Keratinocyte (primary cell): ENCODE results near the gene PHETA1. TPM values are rescaled to one million over a fixed set of nuclear protein-coding genes. Genes with fewer than 3 reads are reported as not detected.

Experiments used
- DNase-seq: peaks from one replicate; pipeline ENCODE4 v3.0.0-alpha.2; 2011; ENCODE audit warnings: low read depth, missing footprints, low spot score
- FAIRE-seq: peaks from 2 replicates; lab custom pipeline; 2011; peaks lifted over from hg19 to GRCh38; lab: Jason Lieb, UNC
- H2AFZ ChIP-seq: 2 replicates; pipeline ENCODE4 v1.6.0; 2012; ENCODE audit warnings: low read length, control low read depth, inconsistent platforms; ENCODE audit not compliant: control insufficient read depth
- H3K27ac ChIP-seq: 2 replicates; pipeline ENCODE4 v1.5.1; 2011; ENCODE audit warnings: low read length; ENCODE audit not compliant: control insufficient read depth, insufficient read depth
- H3K27me3 ChIP-seq: 3 replicates; pipeline ENCODE4 v1.6.0; 2011; ENCODE audit warnings: low read length; ENCODE audit not compliant: control insufficient read depth, insufficient read depth; ENCODE audit errors: extremely low read depth
- H3K36me3 ChIP-seq, 2 experiments: 2 replicates in 1 of 2; 3 replicates in 1 of 2; pipeline ENCODE4 v1.5.1; 2011; ENCODE audit warnings: low read length in 2 of 2, mild to moderate bottlenecking in 1 of 2; ENCODE audit not compliant: control insufficient read depth in 2 of 2, insufficient read depth in 2 of 2; ENCODE audit errors: extremely low read depth in 1 of 2
- H3K4me1 ChIP-seq: 3 replicates; pipeline ENCODE4 v1.5.1; 2011; ENCODE audit warnings: low read length; ENCODE audit not compliant: control insufficient read depth, insufficient read depth; ENCODE audit errors: extremely low read depth
- H3K4me2 ChIP-seq: 3 replicates; pipeline ENCODE4 v1.6.0; 2011; ENCODE audit warnings: low read depth, low read length; ENCODE audit not compliant: control insufficient read depth, insufficient read depth; ENCODE audit errors: extremely low read depth
- H3K4me3 ChIP-seq, 3 experiments: fragments of 200-600 bp in 1 of 3; sonication (generic) in 1 of 3; 2 replicates in 2 of 3; 3 replicates in 1 of 3; pipeline ENCODE4 v1.5.1; 2011 to 2016; ENCODE audit warnings: low read length in 3 of 3, mild to moderate bottlenecking in 3 of 3, control low read depth in 2 of 3, inconsistent platforms in 1 of 3, low read depth in 1 of 3, mixed read lengths in 1 of 3, mixed run types in 1 of 3, moderate library complexity in 1 of 3; ENCODE audit not compliant: control insufficient read depth in 2 of 3, insufficient read depth in 2 of 3; ENCODE audit errors: extremely low read depth in 1 of 3
- H3K79me2 ChIP-seq: 2 replicates; pipeline ENCODE4 v1.6.0; 2012; ENCODE audit warnings: low read length; ENCODE audit not compliant: control insufficient read depth, insufficient read depth
- H3K9ac ChIP-seq: 3 replicates; pipeline ENCODE4 v1.6.0; 2011; ENCODE audit warnings: low read length; ENCODE audit not compliant: control insufficient read depth, insufficient read depth; ENCODE audit errors: extremely low read depth
- H3K9me1 ChIP-seq: 3 replicates; pipeline ENCODE4 v1.6.0; 2011; ENCODE audit warnings: low read length; ENCODE audit not compliant: control insufficient read depth, insufficient read depth; ENCODE audit errors: extremely low read depth
- H3K9me3 ChIP-seq: 2 replicates; pipeline ENCODE4 v1.5.1; 2012; ENCODE audit warnings: low read depth, low read length; ENCODE audit not compliant: control insufficient read depth
- H4K20me1 ChIP-seq: 3 replicates; pipeline ENCODE4 v1.6.0; 2011; ENCODE audit warnings: low read length; ENCODE audit not compliant: control insufficient read depth, insufficient read depth; ENCODE audit errors: extremely low read depth
- CTCF ChIP-seq, 3 experiments: IDR thresholded peaks in 1 of 3; conservative IDR thresholded peaks in 1 of 3; optimal IDR thresholded peaks in 1 of 3; 2 replicates in 2 of 3; 3 replicates in 1 of 3; pipeline versions ENCODE3 to v1.5.1; 2011; ENCODE audit warnings: low read length in 3 of 3, mild to moderate bottlenecking in 3 of 3, moderate library complexity in 2 of 3, control low read depth in 1 of 3, inconsistent platforms in 1 of 3; ENCODE audit not compliant: insufficient read depth in 2 of 3; ENCODE audit errors: extremely low read depth in 1 of 3
- EZH2 ChIP-seq: IDR thresholded peaks from one replicate; pipeline ENCODE4 v1.6.1; 2012; ENCODE audit warnings: inconsistent platforms, mild to moderate bottlenecking, low read length, moderate library complexity
- dilution Hi-C: fragments of 300-500 bp; cut with MboI; formaldehyde crosslinking; loops from one replicate; pipeline ENCODE4 v1.7.0; 2020; ENCODE audit warnings: low sequenced_read_pairs; ENCODE audit not compliant: extremely low pct_ligation_motif_present
- polyA plus RNA-seq, 5 experiments: library from polyadenylated mRNA; depleted of rRNA in 3 of 5; stranded (reverse) in 3 of 5; stranded (forward) in 1 of 5; unstranded in 1 of 5; fragments of >200 nt; gene quantifications; 1 replicate in 1 of 5; 2 replicates in 3 of 5; 3 replicates in 1 of 5; pipeline versions ENCODE4 v1.2.1 to v1.2.3, GENCODE V29; 2011 to 2012; ENCODE audit warnings: missing spikeins in 2 of 5, low read depth in 1 of 5, low replicate concordance in 1 of 5

PHETA1 gene
- polyA plus RNA-seq, 1 donor (not counting 4 experiments of a cell fraction or from before 2014, with no cell fraction given) = 1.7 TPM

DNA sequence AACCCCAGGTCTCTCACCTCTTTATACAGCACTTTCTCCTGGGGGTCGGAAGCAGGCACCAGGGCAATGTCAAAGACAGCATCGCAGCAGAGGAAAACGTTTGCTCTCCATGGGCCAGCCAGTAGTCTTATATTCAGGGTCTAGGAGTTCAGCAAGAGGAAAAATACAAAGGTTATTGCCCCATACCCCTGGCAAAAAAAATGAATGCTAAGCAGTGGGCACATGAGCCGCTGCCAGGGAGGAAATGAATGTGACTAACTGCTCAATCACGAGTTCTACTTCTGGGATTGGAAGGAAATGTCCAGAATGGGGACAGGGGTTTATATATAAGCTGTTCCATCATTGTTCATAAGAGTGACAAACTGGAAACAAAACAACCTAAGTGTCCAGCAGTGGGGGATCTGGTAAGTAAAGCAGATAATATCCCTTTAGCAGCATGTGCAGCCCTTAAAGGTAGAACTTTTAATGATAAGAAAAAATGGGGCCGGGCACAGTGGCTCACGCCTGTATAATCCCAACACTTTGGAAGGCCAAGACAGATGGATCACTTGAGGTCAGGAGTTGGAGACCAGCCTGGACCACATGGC lies 53.8 kb downstream of the PHETA1 start:
- no peaks in the 10 kb centered on the region for H3K36me3 ChIP-seq
- dilution Hi-C loops = no loop called here
- H4K20me1 ChIP-seq = no peaks in the 10 kb centered on the region
- H3K4me2 ChIP-seq = no peak overlapping the region
- no peak for TF ChIP-seq CTCF (optimal IDR thresholded peaks at IDR 0.05 in 1 of 3, IDR thresholded peaks at IDR 0.05 in 1 of 3, conservative IDR thresholded peaks at IDR 0.05 in 1 of 3; ENCODE audit: extremely low read depth in 1 of 3, insufficient read depth in 2 of 3, low read length in 3 of 3)
- TF ChIP-seq EZH2 = no peak
- H3K4me3 ChIP-seq = no peak overlapping the region
- H3K4me1 ChIP-seq = no peaks in the 10 kb centered on the region
- H2AFZ ChIP-seq = no peak overlapping the region
- no peak overlapping the region for H3K9ac ChIP-seq
- no peak overlapping the region for H3K27ac ChIP-seq
- DNase-seq = no peak
- FAIRE-seq = no peak
- no peaks in the 10 kb centered on the region for H3K9me1 ChIP-seq
- H3K79me2 ChIP-seq = no peaks in the 10 kb centered on the region
- H3K27me3 ChIP-seq = no peaks in the 10 kb centered on the region
- no peaks in the 10 kb centered on the region for H3K9me3 ChIP-seq

DNA sequence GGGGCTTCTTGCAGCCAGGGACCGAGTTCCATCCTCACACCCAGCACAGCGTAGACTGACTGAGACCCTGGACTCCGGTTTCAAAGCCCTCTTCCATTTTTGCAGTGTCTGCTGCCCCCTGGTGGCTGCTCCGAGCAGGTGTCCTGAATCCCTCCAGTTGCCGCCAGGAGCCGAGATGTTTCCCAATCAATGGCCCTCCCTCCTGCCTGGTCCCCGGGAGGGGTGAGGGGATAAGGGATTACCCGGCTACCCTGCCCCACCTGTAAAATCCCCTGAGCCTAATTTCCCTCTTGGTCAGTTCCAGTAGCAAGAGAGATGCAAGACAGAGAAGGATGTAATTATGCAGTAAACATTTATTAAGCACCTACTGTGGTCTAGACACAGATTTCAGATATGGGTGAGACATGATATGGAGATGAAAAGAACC lies 55.0 kb downstream of the PHETA1 start:
- Histone ChIP-seq H3K79me2 (no peaks in the 10 kb centered on the region), H3K9me3 (no peaks in the 10 kb centered on the region), H3K27me3 (no peaks in the 10 kb centered on the region), H2AFZ (no peak overlapping the region), H3K9me1 (no peaks in the 10 kb centered on the region), H3K4me3 (no peak overlapping the region), H3K4me2 (no peak overlapping the region), H3K27ac (no peak overlapping the region), H3K36me3 (no peaks in the 10 kb centered on the region), H3K9ac (no peak overlapping the region), H3K4me1 (no peaks in the 10 kb centered on the region), H4K20me1 (no peaks in the 10 kb centered on the region)
- DNase-seq (no peak), FAIRE-seq (peak; percentile 78)
- dilution Hi-C loops = no loop called here
- peak; percentile 86 to 97 (median 94) for TF ChIP-seq CTCF (optimal IDR thresholded peaks at IDR 0.05 in 1 of 3, IDR thresholded peaks at IDR 0.05 in 1 of 3, conservative IDR thresholded peaks at IDR 0.05 in 1 of 3; ENCODE audit: extremely low read depth in 1 of 3, insufficient read depth in 2 of 3, low read length in 3 of 3)
- TF ChIP-seq EZH2 = no peak
